Gastroesophageal sphincter (tissue), 4 donors: Measurements from ENCODE around the gene ADCY6. TPM values are rescaled to one million over a fixed set of nuclear protein-coding genes. Genes with fewer than 3 reads are reported as not detected.

Source experiments
- ATAC-seq: fragments of 150-250 bp; one replicate; pipeline ENCODE4 v1.9.1; 2016; ENCODE audit warnings: mild to moderate bottlenecking, moderate library complexity
- H3K27ac ChIP-seq, 4 donors: fragments of 200-600 bp; sonication (generic) in 3 of 4; 1 replicate in 3 of 4; 2 replicates in 1 of 4; pipeline ENCODE4 v1.5.1; 2016 to 2019
- H3K27me3 ChIP-seq: fragments of 200-600 bp; sonication (generic); one replicate; pipeline ENCODE4 v1.5.1; 2019
- H3K36me3 ChIP-seq, 2 donors: fragments of 200-600 bp; sonication (generic); one replicate each; pipeline ENCODE4 v1.5.1; 2019; ENCODE audit warnings: control low read depth in 1 of 2
- H3K4me1 ChIP-seq, 3 donors: fragments of 200-600 bp; sonication (generic); 1 replicate in 2 of 3; 2 replicates in 1 of 3; pipeline ENCODE4 v1.5.1; 2016 to 2019; ENCODE audit warnings: control low read depth in 2 of 3
- H3K4me3 ChIP-seq, 2 donors: fragments of 200-600 bp; sonication (generic); one replicate each; pipeline ENCODE4 v1.5.1; 2019; ENCODE audit warnings: mild to moderate bottlenecking in 1 of 2, moderate library complexity in 1 of 2
- H3K9me3 ChIP-seq, 3 donors: fragments of 200-600 bp; sonication (generic); one replicate each; pipeline ENCODE4 v1.5.1; 2017 to 2019; ENCODE audit warnings: control low read depth in 2 of 3
- EP300 ChIP-seq: sonication (generic); formaldehyde crosslinking; IDR thresholded peaks from one replicate; pipeline ENCODE4 v1.6.1; 2017; ENCODE audit warnings: antibody characterized with exemption, mild to moderate bottlenecking
- POLR2A ChIP-seq, 2 donors: fragments of 450-650 bp; IDR thresholded peaks; one replicate each; pipeline ENCODE4 v1.6.1; 2017; ENCODE audit warnings: antibody characterized with exemption in 2 of 2, mild to moderate bottlenecking in 2 of 2, moderate library complexity in 1 of 2
- POLR2AphosphoS5 ChIP-seq: sonication (generic); formaldehyde crosslinking; IDR thresholded peaks from one replicate; pipeline ENCODE4 v1.6.1; 2017; ENCODE audit warnings: antibody characterized with exemption
- WGBS, 2 donors: methylation state at CpG; one replicate each; pipeline ENCODE4 v1.1.5; 2018; ENCODE audit warnings: low coverage in 1 of 2; 5-methylcytosine and 5-hydroxymethylcytosine counted together
- total RNA-seq, 4 donors: library from RNA; depleted of rRNA; stranded (reverse); fragments of >200 nt; gene quantifications; one replicate each; pipeline ENCODE4 v1.1.0, GENCODE V29; 2016
- TF ChIP-seq, protein P1 (sequence below), 4 experiments: fragments of 200-600 bp in 2 of 4; fragments of 450-650 bp in 2 of 4; sonication (generic) in 1 of 4; IDR thresholded peaks; one replicate each; pipeline ENCODE4 v1.5.1; 2017 to 2019; ENCODE audit warnings: antibody characterized with exemption in 4 of 4, mild to moderate bottlenecking in 2 of 4, moderate library complexity in 2 of 4

ADCY6 gene
- total RNA-seq, 4 donors from 2014 or later: 21.9 to 33.0 (median 29.0) TPM

DNA sequence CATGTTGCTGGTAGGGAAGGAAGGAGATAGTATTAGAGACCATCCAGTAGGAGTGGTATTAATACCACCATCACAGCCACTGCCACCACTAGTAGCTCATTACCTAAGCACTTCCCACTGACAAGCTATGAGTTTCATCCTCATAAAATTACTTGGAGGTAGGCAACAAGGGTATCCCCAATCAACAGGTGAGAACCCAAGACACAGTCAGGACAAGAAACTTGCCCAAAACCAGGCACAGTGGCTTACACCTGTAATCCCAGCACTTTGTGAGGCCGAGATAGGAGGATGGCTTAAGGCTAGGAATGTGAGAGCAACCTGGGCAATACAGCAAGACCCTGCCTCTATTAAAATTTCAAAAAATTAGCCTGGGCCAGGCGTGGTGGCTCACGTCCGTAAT lies 5.5 kb downstream of the ADCY6 start:
- no peak for ATAC-seq
- H3K27me3 ChIP-seq: no peaks in the 10 kb centered on the region
- TF ChIP-seq POLR2AphosphoS5 (no peak), EP300 (no peak), POLR2A (IDR thresholded peaks at IDR 0.05) (no peak)
- TF ChIP-seq, protein P1, sequence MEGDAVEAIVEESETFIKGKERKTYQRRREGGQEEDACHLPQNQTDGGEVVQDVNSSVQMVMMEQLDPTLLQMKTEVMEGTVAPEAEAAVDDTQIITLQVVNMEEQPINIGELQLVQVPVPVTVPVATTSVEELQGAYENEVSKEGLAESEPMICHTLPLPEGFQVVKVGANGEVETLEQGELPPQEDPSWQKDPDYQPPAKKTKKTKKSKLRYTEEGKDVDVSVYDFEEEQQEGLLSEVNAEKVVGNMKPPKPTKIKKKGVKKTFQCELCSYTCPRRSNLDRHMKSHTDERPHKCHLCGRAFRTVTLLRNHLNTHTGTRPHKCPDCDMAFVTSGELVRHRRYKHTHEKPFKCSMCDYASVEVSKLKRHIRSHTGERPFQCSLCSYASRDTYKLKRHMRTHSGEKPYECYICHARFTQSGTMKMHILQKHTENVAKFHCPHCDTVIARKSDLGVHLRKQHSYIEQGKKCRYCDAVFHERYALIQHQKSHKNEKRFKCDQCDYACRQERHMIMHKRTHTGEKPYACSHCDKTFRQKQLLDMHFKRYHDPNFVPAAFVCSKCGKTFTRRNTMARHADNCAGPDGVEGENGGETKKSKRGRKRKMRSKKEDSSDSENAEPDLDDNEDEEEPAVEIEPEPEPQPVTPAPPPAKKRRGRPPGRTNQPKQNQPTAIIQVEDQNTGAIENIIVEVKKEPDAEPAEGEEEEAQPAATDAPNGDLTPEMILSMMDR (IDR thresholded peaks at IDR 0.05): no peak
- H3K36me3 ChIP-seq: peaks cover 0 to 11% of the 10 kb centered on the region in 2 donors
- peaks cover 4 to 72% (median 34%) of the 10 kb centered on the region in 3 donors for H3K4me1 ChIP-seq
- no peaks in the 10 kb centered on the region for H3K9me3 ChIP-seq
- no peak overlapping the region for H3K4me3 ChIP-seq
- 85% methylated on average over 4 of the region's 4 CpGs; no CpG with 5 or more reads in 1 of the 2 donors for whole genome bisulfite sequencing, 2 donors
- H3K27ac ChIP-seq: no peak overlapping the region

DNA sequence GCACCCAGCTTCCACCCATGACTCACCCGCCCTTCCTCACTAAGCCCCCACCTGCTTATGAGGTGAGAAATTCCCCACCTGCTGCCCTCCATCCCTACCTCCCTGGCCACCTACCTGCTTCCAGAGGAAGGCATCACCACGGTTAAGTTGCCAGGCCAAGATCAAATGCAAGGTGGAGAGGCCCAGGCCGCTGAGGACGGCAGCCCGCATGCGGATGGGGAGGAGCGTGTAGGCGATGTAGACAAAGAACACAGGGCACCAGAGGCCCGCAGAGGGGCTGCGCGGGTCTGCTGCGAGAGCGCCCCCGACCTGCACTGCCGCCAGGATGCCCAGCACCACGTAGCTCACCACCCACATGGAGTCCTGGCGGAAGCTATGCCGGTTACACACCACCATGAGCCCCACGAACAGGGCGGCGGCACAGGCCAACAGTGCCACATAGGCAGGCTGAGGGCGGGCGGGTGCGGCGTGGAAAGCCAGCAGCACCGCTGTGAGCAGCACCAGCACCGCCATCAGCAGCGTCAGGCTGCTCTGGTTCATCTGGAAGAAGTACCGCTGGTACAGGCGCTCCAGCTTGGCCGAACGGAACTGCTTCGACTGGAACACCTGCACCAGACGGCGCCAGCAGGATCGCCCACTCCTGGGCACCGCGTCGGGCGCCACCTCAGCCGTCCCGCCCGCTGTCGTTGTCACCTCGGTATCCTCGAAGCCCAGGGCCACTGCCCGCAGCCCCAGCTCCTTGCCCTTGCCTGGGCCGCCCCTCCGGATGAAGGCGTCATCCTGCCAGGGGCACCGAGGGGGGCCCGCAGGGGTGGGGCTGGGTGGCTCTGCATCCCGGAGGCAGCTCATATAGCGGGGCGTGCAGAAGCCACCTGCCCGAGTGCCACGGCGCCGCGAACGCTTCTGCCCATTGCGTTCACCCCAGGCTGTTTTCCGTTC lies 6.2 kb downstream of the ADCY6 start:
- 98 to 100% methylated on average over 1 to 7 of the region's 63 CpGs for WGBS, 2 donors
- no peak for ATAC-seq
- Histone ChIP-seq H3K27ac (no peak overlapping the region), H3K27me3 (no peaks in the 10 kb centered on the region), H3K4me1 (peaks cover 4 to 66% (median 31%) of the 10 kb centered on the region in 3 donors), H3K36me3 (peaks cover 0 to 15% of the 10 kb centered on the region in 2 donors), H3K9me3 (no peaks in the 10 kb centered on the region), H3K4me3 (no peak overlapping the region)
- TF ChIP-seq POLR2A (IDR thresholded peaks at IDR 0.05): no peak

DNA sequence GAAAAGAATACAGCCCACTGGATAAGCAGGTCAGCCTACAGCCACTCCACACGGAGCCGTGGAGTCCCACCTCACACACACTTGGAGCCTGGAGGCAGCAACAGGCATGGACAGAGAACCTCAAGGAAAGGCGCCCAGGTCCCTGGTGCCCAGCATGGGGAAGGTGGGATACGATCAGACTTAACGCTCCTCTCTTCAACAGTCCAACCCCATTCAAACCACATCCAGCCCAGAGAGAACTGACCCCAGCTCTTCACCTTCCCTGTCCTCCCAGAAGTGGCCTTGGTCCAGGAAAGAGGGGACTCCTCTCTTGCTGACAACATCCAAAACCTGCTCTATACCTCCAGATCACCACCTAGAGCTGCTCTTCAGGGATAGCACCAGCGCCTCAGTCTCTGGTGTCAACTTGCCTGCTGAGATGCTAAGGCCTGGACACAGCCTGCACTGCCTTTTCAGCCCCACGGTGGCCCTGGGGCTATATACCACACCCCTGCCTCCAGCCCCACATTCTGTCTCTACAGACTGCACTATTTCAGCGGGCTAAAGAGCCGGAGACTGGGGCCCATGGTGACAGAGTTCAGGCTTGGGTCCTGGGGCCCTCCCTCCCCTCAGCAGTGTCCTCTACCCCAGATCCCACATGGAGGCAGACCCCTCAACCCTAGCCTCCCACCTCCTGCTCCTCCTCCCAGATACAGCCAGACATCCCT lies 7.0 kb downstream of the ADCY6 start:
- Histone ChIP-seq H3K4me3 (no peak overlapping the region), H3K4me1 (peaks cover 0 to 57% (median 25%) of the 10 kb centered on the region in 3 donors), H3K27me3 (no peaks in the 10 kb centered on the region), H3K36me3 (peaks cover 0 to 23% of the 10 kb centered on the region in 2 donors), H3K9me3 (no peaks in the 10 kb centered on the region), H3K27ac (no peak overlapping the region)
- no peak for ATAC-seq
- 72% methylated on average over 2 of the region's 9 CpGs; no CpG with 5 or more reads in 1 of the 2 donors for WGBS, 2 donors
- TF ChIP-seq POLR2AphosphoS5 (no peak), POLR2A (IDR thresholded peaks at IDR 0.05) (no peak)

DNA sequence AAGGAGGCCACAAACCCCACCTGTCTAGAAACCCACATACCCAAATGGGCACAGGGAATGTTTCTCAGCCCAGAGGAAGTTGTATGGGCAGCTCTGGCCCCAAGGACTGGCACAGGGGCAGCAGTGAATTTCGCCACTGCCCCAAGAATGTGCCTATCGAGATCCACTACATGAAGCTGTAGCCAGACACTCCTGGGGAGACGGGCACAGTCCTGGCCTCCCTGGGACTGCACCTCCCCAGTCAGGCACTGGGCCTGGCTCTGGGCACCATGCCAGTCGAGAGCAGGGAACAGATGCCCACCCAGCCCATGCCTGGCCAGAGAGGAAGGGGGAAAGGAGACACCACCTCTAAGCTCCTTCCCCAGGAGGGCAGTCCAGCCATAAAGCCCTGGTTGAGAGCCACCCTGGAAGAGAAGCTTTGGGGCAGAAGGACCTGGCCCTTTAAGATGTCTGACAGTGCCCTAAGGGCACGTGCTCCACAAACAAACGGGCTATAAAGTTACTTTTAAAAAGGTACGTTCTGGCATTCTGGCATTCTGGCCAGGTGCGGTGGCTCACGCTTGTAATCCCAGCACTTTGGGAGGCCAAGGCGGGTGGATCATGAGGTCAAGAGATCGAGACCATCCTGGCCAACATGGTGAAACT lies 8.4 kb downstream of the ADCY6 start:
- Histone ChIP-seq H3K27ac (peak overlapping the region in 3 of 4 donors; percentile 45 to 62 (median 59)), H3K27me3 (no peaks in the 10 kb centered on the region), H3K4me3 (no peak overlapping the region), H3K4me1 (peaks cover 0 to 43% (median 24%) of the 10 kb centered on the region in 3 donors), H3K9me3 (no peaks in the 10 kb centered on the region), H3K36me3 (peaks cover 0 to 37% of the 10 kb centered on the region in 2 donors)
- WGBS, 2 donors: 30% methylated on average over 2 of the region's 11 CpGs; no CpG with 5 or more reads in 1 of the 2 donors
- TF ChIP-seq POLR2A (IDR thresholded peaks at IDR 0.05) (no peak), EP300 (no peak), POLR2AphosphoS5 (no peak)
- TF ChIP-seq, protein P1 (IDR thresholded peaks at IDR 0.05): no peak
- no peak for ATAC-seq

DNA sequence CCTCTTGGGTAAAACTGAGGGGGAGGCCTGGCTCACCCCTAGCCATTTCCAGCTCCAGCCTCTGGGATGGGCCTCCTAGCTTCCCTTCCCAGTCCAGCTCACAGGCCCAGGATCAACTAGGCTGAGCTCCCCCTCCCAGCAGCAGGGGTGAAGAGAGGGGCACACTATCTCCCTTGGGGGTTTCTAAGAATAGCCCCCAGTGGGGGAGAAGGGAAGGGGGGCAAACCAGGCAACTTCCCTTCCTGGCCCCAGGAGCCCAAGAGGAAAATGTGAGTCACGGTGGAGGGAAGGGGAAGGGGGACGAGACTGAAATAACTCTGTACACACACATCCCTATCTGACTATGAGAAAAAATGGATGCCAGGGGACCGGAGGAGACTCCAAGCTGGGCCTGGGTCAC lies 9.0 kb downstream of the ADCY6 start:
- WGBS, 2 donors: no CpG with 5 or more reads among the region's 3 CpGs
- Histone ChIP-seq H3K4me1 (peaks cover 0 to 39% (median 24%) of the 10 kb centered on the region in 3 donors), H3K27me3 (no peaks in the 10 kb centered on the region), H3K9me3 (no peaks in the 10 kb centered on the region), H3K27ac (peak overlapping the region in 3 of 4 donors; percentile 45 to 62 (median 59)), H3K36me3 (peaks cover 0 to 43% of the 10 kb centered on the region in 2 donors), H3K4me3 (no peak overlapping the region)
- ATAC-seq: peak; percentile 39
- peak; percentile 32 for TF ChIP-seq POLR2AphosphoS5
- TF ChIP-seq, protein P1 (IDR thresholded peaks at IDR 0.05): no peak
